A204.1 (cell line): ENCODE measurements around the gene OR51F2.
"Not testable (repeated sequence)": the region's sequence is repeated elsewhere in the genome, so short reads cannot be mapped to it uniquely, and the experiment has no call there.

ENCODE experiments used
- FAIRE-seq: peaks from 2 replicates; lab custom pipeline; 2012; peaks lifted over from hg19 to GRCh38; lab: Jason Lieb, UNC

The OR51F2 gene, protein sequence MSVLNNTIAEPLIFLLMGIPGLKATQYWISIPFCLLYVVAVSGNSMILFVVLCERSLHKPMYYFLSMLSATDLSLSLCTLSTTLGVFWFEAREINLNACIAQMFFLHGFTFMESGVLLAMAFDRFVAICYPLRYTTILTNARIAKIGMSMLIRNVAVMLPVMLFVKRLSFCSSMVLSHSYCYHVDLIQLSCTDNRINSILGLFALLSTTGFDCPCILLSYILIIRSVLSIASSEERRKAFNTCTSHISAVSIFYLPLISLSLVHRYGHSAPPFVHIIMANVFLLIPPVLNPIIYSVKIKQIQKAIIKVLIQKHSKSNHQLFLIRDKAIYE

DNA sequence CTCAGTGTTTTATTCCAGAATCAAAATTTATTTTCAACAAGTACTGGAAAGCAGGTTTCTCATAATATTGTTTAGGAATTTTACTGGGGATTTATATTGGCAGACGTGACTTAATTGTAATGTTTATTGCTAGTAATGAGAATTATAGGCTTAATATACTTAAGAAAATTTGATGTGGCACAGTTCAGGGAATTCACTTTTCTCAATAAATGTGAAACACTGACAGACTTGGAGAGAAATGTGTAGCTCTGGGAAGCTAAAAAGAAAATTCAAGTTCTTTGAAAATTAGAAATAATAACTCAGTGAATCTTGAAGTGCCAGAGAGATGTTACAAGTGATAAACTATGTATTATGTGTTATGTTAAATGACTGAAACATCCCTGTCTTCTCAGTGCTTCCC is at the start of gene OR51F2:
Gene OR51F2, plus strand, starts transcription at position 301 of the 400 bp plus-strand sequence. CDS start 101 bp downstream, outside the sequence.
- no peak for FAIRE-seq

DNA sequence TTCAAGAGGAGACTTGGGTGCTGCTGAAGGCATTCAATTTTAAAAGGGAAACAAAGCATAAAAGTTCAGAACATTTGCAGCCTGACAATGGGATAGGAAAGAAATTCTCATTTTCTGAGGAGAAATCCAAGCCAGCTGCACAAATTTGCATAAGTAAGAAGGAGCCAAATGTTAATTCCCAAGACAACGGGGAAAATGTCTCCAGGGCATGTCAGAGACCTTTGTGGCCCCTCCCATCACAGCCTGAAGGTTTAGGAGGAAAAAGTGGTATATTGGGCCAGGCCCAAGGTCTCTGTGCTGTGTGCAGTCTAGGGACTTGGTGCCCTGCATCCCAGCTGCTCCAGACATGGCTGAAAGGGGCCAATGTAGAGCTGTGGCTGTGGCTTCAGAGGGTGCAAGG is 38.7 kb upstream of the OR51F2 start:
- no peak for FAIRE-seq

DNA sequence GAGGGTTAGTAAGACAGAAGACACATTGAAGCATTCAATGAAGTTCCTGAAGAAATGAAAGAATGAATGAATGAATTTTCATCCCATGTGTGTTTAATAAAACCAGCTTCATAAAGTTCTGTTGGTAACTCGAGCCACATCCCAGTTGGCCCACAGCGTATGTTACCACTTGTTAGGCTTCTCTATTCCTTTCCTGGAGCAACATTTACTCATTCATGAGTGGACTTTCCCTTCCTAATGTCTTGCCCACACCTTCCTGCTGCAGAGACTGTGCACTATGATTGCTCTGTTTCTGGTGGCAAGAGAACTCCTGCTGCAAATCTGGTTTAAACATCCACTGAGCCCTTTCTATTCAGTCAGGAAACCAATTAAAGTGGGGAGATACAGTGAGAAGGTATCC is 23.9 kb upstream of the OR51F2 start:
- FAIRE-seq, result no peak

DNA sequence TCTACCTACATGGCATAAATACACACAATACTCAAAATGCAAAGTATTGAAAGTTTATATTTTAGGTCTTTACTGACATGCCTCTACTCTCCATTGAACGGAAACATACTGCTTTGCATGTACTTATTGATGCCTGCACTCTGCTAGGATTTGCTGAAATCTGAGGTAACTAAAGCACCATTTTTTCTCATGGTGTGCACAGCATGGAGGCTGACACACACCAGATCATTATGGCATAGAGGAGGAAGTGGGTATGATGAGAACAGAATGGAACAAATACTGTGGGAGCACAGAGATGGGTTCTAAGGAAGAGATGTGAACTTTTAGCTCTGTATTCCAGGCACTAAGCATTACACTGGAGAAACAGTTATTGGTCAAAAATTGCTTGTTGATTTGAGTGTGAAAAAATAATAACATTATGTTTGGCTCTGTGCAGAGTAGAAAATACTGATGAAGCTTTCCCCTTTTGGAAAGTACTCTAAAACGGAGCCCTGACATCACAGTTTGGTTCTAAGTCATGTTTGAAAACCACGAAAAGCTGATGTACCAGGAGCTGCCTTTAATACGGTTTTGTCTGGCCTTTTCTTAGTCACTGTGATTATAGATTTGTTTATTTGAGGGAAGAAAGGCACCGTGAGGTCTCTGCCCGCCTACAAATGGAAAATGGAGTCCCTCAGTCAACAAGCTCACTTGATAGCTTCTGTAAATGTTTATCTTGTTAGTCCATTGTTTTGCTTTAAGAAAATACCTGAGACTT is 22.5 kb upstream of the OR51F2 start:
- no peak for FAIRE-seq

DNA sequence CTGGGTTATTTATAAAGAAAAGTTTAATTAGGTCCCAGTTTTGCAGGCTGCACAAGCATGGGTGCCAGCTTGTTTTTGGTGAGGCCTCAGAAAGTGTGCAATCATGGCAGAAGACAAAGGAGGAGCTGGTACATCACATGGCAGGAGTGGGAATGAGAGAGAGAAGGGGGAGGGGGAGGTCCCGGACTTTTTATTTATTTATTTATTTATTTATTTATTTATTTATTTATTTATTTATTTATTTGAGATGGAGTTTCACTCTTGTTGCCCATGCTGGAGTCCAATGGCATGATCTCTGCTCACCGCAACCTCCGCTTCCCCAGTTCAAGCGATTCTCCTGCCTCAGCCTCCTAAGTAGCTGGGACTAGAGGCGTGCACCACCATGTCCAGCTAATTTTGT is 19.8 kb upstream of the OR51F2 start:
- not testable (repeated sequence) for FAIRE-seq

DNA sequence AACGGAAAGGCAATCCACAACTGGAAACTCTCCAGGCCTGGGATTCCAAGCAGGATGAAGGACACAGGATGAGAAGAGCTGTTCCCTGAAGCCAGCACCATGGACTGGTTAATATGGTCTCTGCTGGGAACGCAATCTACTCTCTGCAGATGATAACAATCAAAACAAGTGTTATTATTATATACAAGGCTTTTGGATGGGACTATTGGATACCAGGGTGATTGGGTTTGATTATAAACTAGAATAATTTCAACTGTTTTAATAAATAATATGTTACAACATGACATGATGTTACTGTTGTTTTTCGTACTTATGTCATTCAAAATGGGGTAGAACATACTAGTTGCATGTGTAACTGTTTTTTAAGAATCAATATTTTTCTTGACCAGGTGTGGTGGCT is 16.8 kb upstream of the OR51F2 start, which contains the start of gene OR52R1:
Gene OR52R1, minus strand, starts transcription at position 101 of the 400 bp plus-strand sequence. Its CDS starts 0 bp downstream, at position 101.
- FAIRE-seq, result no peak

DNA sequence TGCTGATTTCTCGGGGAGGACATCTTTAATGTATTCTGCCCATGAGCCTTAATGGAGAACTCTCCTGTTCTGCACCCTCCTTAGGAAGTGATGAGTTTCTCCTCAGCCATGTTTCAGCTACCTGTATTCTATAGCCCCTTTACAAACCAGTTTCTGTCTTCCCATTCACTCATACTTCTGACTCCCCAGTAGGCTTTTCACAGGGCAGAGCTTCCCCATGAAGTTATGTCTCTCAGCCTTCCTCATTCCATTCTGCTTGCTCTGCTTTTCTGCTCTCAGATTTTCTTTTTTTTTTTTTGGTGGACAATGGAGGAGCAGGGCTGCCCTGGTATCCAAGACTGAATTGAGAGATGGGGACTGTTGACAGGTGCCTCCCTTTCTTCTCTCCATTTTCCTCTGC is 12.6 kb upstream of the OR51F2 start:
- FAIRE-seq, result no peak

DNA sequence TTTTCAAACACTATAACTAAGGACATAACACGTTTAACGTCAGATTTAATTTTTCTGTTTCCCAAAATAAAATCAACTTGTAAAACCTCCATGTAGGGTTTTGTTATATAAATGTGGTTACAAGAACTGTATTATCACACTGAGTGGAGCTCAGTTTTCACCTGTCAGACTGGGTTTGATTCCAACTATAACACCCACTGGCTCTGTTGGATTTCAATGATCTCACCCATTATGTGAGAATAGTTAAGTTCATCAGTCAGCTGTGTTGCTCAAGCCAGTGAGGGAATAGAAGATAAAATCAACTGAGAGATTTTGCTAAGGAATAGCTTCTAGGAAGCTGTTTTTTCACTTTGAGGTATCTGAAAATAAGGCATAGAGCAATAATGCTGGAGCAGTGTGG is 11.9 kb upstream of the OR51F2 start:
- FAIRE-seq, result no peak

DNA sequence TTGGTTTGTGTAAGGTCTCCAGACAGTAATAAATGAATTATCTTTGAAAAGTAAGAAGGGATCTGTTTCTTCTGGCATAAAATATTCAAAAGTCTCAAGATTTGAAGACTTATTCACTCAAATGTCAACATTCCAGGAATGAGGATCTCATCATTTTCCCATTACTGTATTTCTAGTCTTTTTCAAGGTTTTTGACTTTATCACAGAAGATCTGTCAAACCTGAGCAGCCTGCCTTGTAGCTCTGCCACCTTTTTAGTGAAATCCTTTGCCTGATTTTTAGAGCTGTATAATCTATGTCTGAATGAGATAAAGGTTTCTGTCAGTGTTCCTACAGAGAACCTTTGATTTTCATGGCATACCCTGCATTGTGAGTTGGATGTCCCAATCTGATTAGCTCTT is 4.0 kb downstream of the OR51F2 start:
- FAIRE-seq, result no peak

DNA sequence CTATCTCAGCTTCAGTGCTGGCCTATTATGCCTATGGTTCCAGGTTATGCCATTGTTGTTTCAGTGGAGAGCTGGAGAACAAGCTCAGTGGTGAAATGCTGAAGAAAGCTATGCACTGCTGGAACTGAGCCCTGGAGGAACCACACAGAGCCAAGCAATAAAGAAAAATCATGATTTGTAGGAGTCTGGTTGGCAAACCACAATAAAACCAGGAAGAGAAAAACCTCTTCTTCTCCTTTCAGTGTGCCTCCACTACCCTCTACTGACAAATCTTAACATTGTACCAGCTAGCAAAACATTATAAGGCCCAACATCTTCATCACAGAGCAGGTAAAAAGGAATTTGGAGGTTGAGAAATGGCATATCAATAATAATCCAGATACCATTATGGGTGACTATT is 5.3 kb downstream of the OR51F2 start:
- no peak for FAIRE-seq

DNA sequence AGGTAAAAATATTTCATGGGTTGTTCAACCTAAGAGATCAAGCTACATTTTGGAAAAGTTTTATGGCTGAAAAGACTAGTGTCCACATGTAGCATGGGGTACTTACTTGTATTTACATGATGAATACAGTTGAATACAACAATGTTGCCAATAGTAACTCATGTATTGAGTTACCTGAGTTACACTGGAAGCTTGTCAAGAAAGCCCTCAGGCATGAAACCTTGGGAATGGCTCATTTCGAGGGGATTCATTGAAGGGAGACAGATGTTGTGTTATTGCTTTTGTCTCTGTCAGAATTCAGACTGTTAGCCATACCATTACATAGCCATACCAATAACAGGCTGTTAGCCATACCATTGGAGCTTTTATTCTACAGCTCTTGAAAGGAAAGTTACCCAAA is 9.2 kb downstream of the OR51F2 start:
- FAIRE-seq, result no peak

DNA sequence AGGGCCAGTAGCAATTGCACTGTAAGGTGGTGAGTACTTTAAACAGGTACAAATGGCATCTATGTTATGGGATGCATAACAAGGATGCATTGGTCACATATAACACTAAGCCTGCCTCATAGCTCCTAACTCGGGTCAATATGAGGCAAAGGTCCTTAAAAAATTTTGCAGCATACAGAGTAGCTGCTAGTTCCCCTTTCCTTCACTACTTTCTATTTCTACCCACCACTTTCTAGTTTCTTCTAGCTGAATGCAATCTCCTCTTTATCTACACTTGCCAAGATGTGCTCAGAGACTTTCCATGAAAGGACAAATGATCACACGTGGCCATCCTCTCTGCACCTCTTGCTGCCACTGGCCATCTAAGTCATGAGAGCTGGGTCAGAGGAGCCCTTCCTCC is 9.8 kb downstream of the OR51F2 start:
- FAIRE-seq, result no peak

DNA sequence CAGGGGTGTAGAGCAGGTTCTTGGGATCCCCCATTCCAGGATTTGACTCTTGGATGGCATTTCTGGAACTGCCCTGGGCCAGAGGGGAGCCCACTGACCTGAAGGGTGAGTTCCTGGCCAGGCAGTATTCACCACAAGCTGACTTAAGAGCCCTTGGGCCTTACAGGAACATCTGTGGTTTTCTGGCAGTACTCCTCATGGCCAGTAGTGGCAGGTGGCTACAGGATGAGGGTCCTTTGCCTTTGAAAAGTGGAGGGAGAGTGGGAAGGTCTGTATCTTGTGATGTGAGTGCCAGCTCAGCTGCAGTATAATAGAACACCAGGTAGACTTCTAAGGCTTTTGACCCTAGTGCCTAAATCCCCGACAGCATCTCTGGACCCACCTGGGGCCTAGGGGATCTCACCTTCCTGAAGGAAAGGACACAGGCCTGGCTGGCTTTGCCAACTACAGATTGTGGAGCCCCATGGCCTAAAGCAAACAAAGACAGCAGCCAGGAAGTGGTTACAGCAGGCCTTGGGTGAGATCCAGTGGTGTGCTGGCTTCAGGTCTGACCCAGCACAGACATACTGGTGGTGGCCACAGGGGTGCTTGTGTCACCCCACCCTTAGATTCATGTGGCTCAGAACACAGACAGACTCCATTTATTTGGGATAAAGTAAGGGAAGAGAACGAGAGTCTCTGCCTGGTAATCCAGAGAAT is 18.9 kb downstream of the OR51F2 start:
- no peak for FAIRE-seq

DNA sequence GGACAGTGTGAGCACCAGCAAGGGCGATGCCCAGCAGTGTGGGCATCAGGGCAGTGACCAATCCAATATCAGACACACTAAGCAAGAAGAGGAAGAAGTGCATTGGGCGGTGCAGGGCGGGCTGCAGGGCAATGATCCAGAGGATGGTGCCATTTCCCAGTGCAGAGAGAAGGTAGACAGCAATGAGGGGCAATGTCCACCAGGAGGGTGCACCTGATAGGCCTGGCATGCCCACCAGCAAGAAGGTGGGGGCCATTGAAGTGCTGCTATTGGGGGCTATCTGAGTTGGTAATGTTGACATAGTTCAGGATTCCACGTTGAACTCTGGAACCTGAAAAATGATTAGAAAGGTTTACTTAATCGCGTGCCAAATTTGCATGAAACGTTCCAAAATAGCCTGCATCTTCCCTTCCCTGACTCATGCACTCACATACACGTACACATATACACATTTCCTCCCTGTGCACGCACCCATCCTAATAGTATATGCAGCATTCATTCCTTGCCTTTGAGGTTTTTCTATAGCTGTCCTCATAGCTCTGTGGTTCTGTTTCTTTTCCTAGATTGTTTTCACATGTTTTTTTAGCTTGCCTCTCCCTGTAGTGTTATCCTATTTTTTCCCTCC is 27.9 kb downstream of the OR51F2 start, which contains the start of gene OR51S1:
Gene OR51S1, minus strand, starts transcription at position 301 of the 625 bp plus-strand sequence. Its CDS starts 0 bp downstream, at position 301.
- no peak for FAIRE-seq

DNA sequence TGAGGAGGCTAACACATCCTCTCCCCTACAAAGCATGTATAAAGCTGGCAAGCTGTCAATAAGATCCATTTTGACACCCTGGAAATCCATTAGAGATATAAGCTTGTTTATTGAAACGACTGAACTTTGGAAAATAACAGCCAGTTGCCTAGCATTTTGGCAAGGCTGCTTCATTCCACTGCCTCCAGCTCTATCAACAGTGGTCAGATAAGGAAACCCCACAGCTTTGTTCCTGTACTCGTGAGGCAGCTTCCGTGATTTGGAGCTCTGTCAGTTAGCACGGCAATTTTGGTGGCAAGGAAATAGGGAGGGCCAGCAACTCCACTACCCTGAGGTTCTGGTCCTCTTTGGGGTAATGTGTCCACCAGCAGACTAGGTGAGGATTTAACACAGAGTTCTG is 29.9 kb downstream of the OR51F2 start:
- no peak for FAIRE-seq

DNA sequence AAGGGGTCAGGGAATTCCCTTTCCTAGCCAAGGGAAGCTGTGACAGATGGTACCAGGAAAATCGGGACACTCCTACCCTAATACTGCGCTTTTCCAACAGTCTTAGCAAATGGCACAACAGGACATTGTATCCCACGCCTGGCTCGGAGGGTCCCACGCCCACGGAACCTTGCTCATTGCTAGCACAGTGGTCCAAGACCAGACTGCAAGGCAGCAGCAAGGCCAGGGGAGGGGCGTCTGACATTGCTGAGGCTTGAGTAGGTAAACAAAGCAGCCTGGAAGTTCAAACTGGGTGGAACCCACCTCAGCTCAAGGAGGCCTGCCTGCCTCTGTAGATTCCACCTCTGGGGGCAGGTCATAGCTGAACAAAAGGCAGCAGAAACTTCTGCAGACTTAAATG is 33.2 kb downstream of the OR51F2 start:
- FAIRE-seq, result not testable (repeated sequence)

DNA sequence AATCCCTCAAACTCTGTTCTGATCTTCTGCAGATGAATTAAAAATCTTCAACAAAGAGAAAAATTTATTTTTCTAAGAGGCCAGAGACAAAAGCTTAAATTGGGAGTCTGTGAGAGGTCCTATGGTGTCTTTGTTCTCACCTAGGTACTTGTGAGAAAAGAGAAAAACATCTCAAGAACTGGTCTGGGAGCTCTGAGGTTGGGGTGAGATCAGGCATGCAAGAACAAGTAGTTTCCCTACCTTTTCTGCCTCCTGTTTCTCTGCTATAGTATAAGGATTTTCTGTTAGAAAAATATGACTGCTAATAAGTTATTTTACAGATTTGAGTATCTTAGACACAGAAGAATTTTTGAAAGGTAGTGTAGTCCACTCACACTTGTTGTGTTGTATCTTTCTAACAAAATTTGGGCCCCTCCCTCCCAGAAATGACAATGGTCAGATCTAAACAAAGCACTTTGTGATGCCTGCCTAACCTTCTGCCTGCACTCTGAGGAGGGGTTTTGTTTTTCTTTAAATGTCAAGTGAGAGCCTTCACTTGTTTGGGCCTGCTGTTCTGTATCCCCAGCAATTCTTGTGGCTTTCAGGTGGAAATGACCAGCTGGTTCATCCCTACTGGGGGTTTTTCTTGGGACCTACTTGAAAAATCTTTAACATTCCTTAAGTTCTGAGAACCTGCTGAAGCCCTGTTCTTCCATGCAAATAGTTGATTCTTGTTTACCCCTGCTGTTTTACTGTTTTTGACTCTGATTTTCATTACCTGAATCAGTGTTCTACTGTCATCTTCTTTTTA is 41.5 kb downstream of the OR51F2 start:
- no peak for FAIRE-seq

DNA sequence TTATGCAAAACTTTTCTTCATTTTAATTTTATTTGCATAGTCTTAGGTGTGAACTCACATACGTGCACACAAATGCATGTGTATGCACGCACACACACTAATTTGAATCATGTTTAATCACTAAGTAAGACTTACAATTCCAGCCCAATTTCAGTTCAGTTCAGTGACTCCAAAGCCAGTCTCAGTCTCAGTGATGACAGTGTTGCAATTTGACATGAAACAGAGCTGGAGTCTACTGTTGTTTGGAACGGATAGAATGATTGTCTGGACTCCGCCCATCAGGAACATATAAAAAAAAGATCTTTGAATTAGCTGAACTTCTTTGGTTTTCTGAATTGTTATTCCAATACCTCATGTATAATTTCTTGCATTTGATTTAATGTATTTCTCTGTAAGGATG is 42.8 kb downstream of the OR51F2 start:
- no peak for FAIRE-seq

DNA sequence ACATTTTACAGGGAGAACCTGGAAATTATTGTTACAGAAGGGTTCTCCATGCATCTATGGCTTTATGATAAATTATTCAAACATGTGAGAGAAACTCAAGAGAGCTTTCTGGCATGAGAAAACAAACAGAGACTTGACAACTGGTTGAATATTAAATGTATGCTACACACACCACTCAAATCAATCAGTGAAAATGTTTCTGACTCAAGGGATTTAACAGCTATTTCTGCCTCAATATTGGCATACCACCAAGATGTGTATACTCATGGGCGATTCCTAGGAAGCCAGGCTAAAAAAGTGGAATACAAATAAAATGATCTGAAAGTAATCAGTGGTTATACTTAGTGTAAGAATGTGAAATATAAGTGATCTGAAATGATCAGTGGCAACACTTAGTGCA is 44.7 kb downstream of the OR51F2 start:
- FAIRE-seq, result no peak
